Measurements from ENCODE around the gene ZGRF1. TPM values are rescaled to one million over a fixed set of nuclear protein-coding genes. Genes with fewer than 3 reads are reported as not detected.
A peak's percentile ranks its signal among the peaks of the same experiment; 100 is the strongest.

ZGRF1 gene
- total and polyA plus RNA-seq, 10 of the 15 experiments (the other 5 are each of a cell fraction or from before 2014, with no cell fraction given) = 8.5 to 32.1 (median 20.1) TPM

- no peak for FAIRE-seq
Observed at GRCh38 chr4:112646632-112647537, 10.2 kb upstream of the ZGRF1 start.

More at GRCh38 chr4:112646632-112647537, 10.2 kb upstream of the ZGRF1 start:
- Histone ChIP-seq H3K79me2 (ENCODE audit: control insufficient read depth, insufficient read depth, low read length) (no peaks in the 10 kb centered on the region; the same call in 1 of the 2 replicates), H3K4me3 (no peak overlapping the region), H3K27me3 (replicated peaks in 1 of 2; ENCODE audit: control insufficient read depth in 2 of 2, insufficient read depth in 2 of 2, low read length in 1 of 2) (no peaks in the 10 kb centered on the region), H3K4me2 (ENCODE audit: control insufficient read depth, insufficient read depth) (no peak overlapping the region), H2AFZ (ENCODE audit: control insufficient read depth, low read depth, low read length) (no peak overlapping the region), H3K4me1 (ENCODE audit: control insufficient read depth, insufficient read depth, low read length) (peaks cover 9% of the 10 kb centered on the region), H4K20me1 (ENCODE audit: control insufficient read depth, insufficient read depth) (no peaks in the 10 kb centered on the region), H3K9ac (ENCODE audit: control insufficient read depth, insufficient read depth, low read length) (no peak overlapping the region), H3K36me3 (ENCODE audit: control insufficient read depth in 2 of 2, insufficient read depth in 2 of 2, low read length in 1 of 2) (peaks cover 3 to 16% of the 10 kb centered on the region in 2 experiments), H3K27ac (ENCODE audit: control insufficient read depth, insufficient read depth) (no peak overlapping the region), H3K9me3 (replicated peaks; ENCODE audit: control insufficient read depth, insufficient read depth, low read length) (no peaks in the 10 kb centered on the region)
- ChIA-PET RAD21 (ENCODE audit: unreplicated experiment) (interaction anchor here (1.8 to 2.0 kb wide), 2 partner anchors 11 to 119 kb away, joined by 6 to 7 read pairs; partner anchors contain the start of gene ZGRF1), SMC1A (ENCODE audit: uncharacterized antibody, unreplicated experiment) (interaction anchor here (1.6 to 2.5 kb wide), 3 partner anchors 10 to 292 kb away, joined by 4 to 10 read pairs (median 8); no protein-coding TSS in a partner anchor), POLR2A (interaction anchor here (0.9 kb wide), 1 partner anchor 10 kb away, joined by 3 read pairs; the partner anchor contains the start of gene LARP7), CTCF (interaction anchor here (0.9 to 3.3 kb wide), 7 partner anchors 9 to 292 kb away, joined by 3 to 16 read pairs (median 9); partner anchors contain the start of gene LARP7)
- intact Hi-C loops (cut with micrococcal nuclease; ENCODE audit: unreplicated experiment) = no loop called here
- BruUV-seq (replicated peaks) = TSS peak; percentile 67
- ATAC-seq = no peak
- TF ChIP-seq BMI1 (IDR thresholded peaks at IDR 0.05; ENCODE audit: borderline replicate concordance) (no peak), RUNX3 (IDR thresholded peaks at IDR 0.05; ENCODE audit: low read length) (no peak), CEBPB (IDR thresholded peaks at IDR 0.05; ENCODE audit: borderline replicate concordance in 1 of 2, low read depth in 2 of 2, low read length in 2 of 2) (no peak), ZNF274 (IDR thresholded peaks at IDR 0.05; ENCODE audit: insufficient read depth, insufficient read length) (no peak), PAX5 (IDR thresholded peaks at IDR 0.05; ENCODE audit: borderline replicate concordance, low read depth, low read length) (no peak), HSF1 (IDR thresholded peaks at IDR 0.05; ENCODE audit: low read depth, low read length) (no peak), TAF1 (IDR thresholded peaks at IDR 0.05; ENCODE audit: borderline replicate concordance, low read depth, low read length) (no peak)
- WGBS (ENCODE audit: insufficient coverage, insufficient replicate concordance, low lambda C conversion rate, missing lambda C conversion rate) = 93% methylated on average over 6 of the region's 6 CpGs
- in situ Hi-C loops (cut with MboI) = no loop called here
- no peak for DNase-seq (ENCODE audit: low read depth, low spot score)

Measured in GM12878 (cell line).